Astrocyte (in vitro differentiated cells and primary cell): Measurements from ENCODE around the gene CLCN7.

ENCODE experiments used
- EZH2 ChIP-seq: IDR thresholded peaks from 2 replicates; pipeline ENCODE4 v1.6.1; 2012; ENCODE audit warnings: mild to moderate bottlenecking, low read length, inconsistent platforms; ENCODE audit not compliant: insufficient read depth
- TF ChIP-seq, protein P1 (sequence below): IDR thresholded peaks from 2 replicates; pipeline ENCODE4 v1.5.1; 2011; ENCODE audit warnings: low read depth, mild to moderate bottlenecking, inconsistent platforms, low read length, moderate library complexity; ENCODE audit not compliant: insufficient read depth

GRCh38 chr16:1429012-1429411 lies 45.8 kb downstream of the CLCN7 start:
- TF ChIP-seq, protein P1, sequence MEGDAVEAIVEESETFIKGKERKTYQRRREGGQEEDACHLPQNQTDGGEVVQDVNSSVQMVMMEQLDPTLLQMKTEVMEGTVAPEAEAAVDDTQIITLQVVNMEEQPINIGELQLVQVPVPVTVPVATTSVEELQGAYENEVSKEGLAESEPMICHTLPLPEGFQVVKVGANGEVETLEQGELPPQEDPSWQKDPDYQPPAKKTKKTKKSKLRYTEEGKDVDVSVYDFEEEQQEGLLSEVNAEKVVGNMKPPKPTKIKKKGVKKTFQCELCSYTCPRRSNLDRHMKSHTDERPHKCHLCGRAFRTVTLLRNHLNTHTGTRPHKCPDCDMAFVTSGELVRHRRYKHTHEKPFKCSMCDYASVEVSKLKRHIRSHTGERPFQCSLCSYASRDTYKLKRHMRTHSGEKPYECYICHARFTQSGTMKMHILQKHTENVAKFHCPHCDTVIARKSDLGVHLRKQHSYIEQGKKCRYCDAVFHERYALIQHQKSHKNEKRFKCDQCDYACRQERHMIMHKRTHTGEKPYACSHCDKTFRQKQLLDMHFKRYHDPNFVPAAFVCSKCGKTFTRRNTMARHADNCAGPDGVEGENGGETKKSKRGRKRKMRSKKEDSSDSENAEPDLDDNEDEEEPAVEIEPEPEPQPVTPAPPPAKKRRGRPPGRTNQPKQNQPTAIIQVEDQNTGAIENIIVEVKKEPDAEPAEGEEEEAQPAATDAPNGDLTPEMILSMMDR = no peak
- no peak for TF ChIP-seq EZH2
